ENCODE measurements around the gene BACH2. TPM values are rescaled to one million over a fixed set of nuclear protein-coding genes. Genes with fewer than 3 reads are reported as not detected.

Gene BACH2
- total RNA-seq, 1 donor from 2014 or later: 90.4 TPM

GRCh38 chr6:89950446-89950845 lies 346.2 kb downstream of the BACH2 start:
- ChIA-PET CTCF (interaction anchor here (1.2 kb wide), 1 partner anchor 10 kb away, joined by 3 read pairs; no protein-coding TSS in a partner anchor), POLR2A (no interaction called here)
- Mint-ChIP-seq H3K4me3 (no peak overlapping the region), H3K27ac (no peak overlapping the region), H3K36me3 (ENCODE audit: low read depth) (peaks cover 78% of the 10 kb centered on the region), H3K9me3 (no peaks in the 10 kb centered on the region), H3K27me3 (no peaks in the 10 kb centered on the region), H3K4me1 (peaks cover 32% of the 10 kb centered on the region)
- no peak for TF ChIP-seq CTCF (IDR thresholded peaks at IDR 0.05)
- DNase-seq: no peak
- ATAC-seq (ENCODE audit: low read depth): no peak
- intact Hi-C loops (cut with micrococcal nuclease): no loop called here

- no peak for TF ChIP-seq CTCF (IDR thresholded peaks at IDR 0.05)
- ChIA-PET CTCF (interaction anchor here (1.1 to 1.3 kb wide), 3 partner anchors 8 to 530 kb away, joined by 3 to 5 read pairs (median 3); no protein-coding TSS in a partner anchor), POLR2A (no interaction called here)
- Mint-ChIP-seq H3K36me3 (ENCODE audit: low read depth) (peaks cover 83% of the 10 kb centered on the region), H3K4me1 (peaks cover 28% of the 10 kb centered on the region), H3K9me3 (no peaks in the 10 kb centered on the region), H3K27me3 (no peaks in the 10 kb centered on the region), H3K4me3 (no peak overlapping the region), H3K27ac (peak overlapping the region; percentile 35)
- intact Hi-C loops (cut with micrococcal nuclease): loop anchor here (10.0 kb wide), 1 partner anchor 126 kb away; no protein-coding TSS in a partner anchor
- DNase-seq (no peak), ATAC-seq (ENCODE audit: low read depth) (no peak)
These were observed 347.8 kb downstream of the BACH2 start for GRCh38 chr6:89948876-89949275.

GRCh38 chr6:89944826-89945407 lies 351.7 kb downstream of the BACH2 start:
- Mint-ChIP-seq H3K27me3 (no peaks in the 10 kb centered on the region), H3K9me3 (no peaks in the 10 kb centered on the region), H3K4me1 (peaks cover 13% of the 10 kb centered on the region), H3K36me3 (ENCODE audit: low read depth) (peaks cover 86% of the 10 kb centered on the region), H3K4me3 (no peak overlapping the region), H3K27ac (peak overlapping the region; percentile 50)
- ChIA-PET POLR2A (no interaction called here), CTCF (interaction anchor here (1.0 to 9.4 kb wide), 5 partner anchors 271 to 533 kb away, joined by 3 to 260 read pairs (median 4); no protein-coding TSS in a partner anchor)
- TF ChIP-seq CTCF (IDR thresholded peaks at IDR 0.05): no peak
- ATAC-seq (ENCODE audit: low read depth): no peak
- intact Hi-C loops (cut with micrococcal nuclease): loop anchor here (1.0 to 10.0 kb wide), 4 partner anchors 130 to 534 kb away; no protein-coding TSS in a partner anchor
- no peak for DNase-seq

- no peak for DNase-seq
- ChIA-PET POLR2A (interaction anchor here (1.8 kb wide), 1 partner anchor 273 kb away, joined by 5 read pairs; no protein-coding TSS in a partner anchor), CTCF (interaction anchor here (1.0 to 9.4 kb wide), 7 partner anchors 235 to 533 kb away, joined by 3 to 260 read pairs (median 4); no protein-coding TSS in a partner anchor)
- Mint-ChIP-seq H3K27me3 (no peaks in the 10 kb centered on the region), H3K36me3 (ENCODE audit: low read depth) (peaks cover 80% of the 10 kb centered on the region), H3K4me3 (no peak overlapping the region), H3K9me3 (no peaks in the 10 kb centered on the region), H3K4me1 (peaks cover 13% of the 10 kb centered on the region), H3K27ac (peak overlapping the region; percentile 50)
- ATAC-seq (ENCODE audit: low read depth): no peak
- intact Hi-C loops (cut with micrococcal nuclease): loop anchor here (1.0 to 10.0 kb wide), 4 partner anchors 131 to 535 kb away; no protein-coding TSS in a partner anchor
- no peak for TF ChIP-seq CTCF (IDR thresholded peaks at IDR 0.05)
These were observed 352.4 kb downstream of the BACH2 start for GRCh38 chr6:89944181-89944755.

GRCh38 chr6:89942601-89943000 lies 354.0 kb downstream of the BACH2 start:
- POLR2A ChIA-PET: interaction anchor here (1.8 kb wide), 1 partner anchor 274 kb away, joined by 5 read pairs; no protein-coding TSS in a partner anchor
- DNase-seq: no peak
- intact Hi-C loops (cut with micrococcal nuclease): loop anchor here (10.0 kb wide), 1 partner anchor 132 kb away; no protein-coding TSS in a partner anchor
- Mint-ChIP-seq H3K9me3 (no peaks in the 10 kb centered on the region), H3K27me3 (no peaks in the 10 kb centered on the region), H3K4me1 (peaks cover 13% of the 10 kb centered on the region), H3K4me3 (no peak overlapping the region), H3K36me3 (ENCODE audit: low read depth) (peaks cover 83% of the 10 kb centered on the region), H3K27ac (peak overlapping the region; percentile 64)
- CTCF ChIA-PET: interaction anchor here (5.9 to 9.4 kb wide), 2 partner anchors 274 to 535 kb away, joined by 58 to 260 read pairs; no protein-coding TSS in a partner anchor
- no peak for TF ChIP-seq CTCF (IDR thresholded peaks at IDR 0.05)
- no peak for ATAC-seq (ENCODE audit: low read depth)
